Loucy (cell line): ENCODE data around the gene ANKRD33B.

Experiments used
- EZH2phosphoT487 ChIP-seq: fragments of 200-600 bp; IDR thresholded peaks from 2 replicates; pipeline ENCODE4 v1.6.1; 2018; ENCODE audit warnings: antibody characterized with exemption, mild to moderate bottlenecking, moderate library complexity, borderline replicate concordance
- TF ChIP-seq, protein P1 (sequence below): fragments of 200-600 bp; sonication (generic); conservative IDR thresholded peaks from 2 replicates; pipeline ENCODE4 v1.5.1; 2014; ENCODE audit warnings: mild to moderate bottlenecking, antibody characterized with exemption, low read length

- TF ChIP-seq, protein P1, sequence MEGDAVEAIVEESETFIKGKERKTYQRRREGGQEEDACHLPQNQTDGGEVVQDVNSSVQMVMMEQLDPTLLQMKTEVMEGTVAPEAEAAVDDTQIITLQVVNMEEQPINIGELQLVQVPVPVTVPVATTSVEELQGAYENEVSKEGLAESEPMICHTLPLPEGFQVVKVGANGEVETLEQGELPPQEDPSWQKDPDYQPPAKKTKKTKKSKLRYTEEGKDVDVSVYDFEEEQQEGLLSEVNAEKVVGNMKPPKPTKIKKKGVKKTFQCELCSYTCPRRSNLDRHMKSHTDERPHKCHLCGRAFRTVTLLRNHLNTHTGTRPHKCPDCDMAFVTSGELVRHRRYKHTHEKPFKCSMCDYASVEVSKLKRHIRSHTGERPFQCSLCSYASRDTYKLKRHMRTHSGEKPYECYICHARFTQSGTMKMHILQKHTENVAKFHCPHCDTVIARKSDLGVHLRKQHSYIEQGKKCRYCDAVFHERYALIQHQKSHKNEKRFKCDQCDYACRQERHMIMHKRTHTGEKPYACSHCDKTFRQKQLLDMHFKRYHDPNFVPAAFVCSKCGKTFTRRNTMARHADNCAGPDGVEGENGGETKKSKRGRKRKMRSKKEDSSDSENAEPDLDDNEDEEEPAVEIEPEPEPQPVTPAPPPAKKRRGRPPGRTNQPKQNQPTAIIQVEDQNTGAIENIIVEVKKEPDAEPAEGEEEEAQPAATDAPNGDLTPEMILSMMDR = no peak
- TF ChIP-seq EZH2phosphoT487 = no peak
Measured at GRCh38 chr5:10555277-10555684, 8.6 kb upstream of the ANKRD33B start.
